Spleen (tissue), 13 donors: ENCODE data around the gene SOS1. TPM values are rescaled to one million over a fixed set of nuclear protein-coding genes. Genes with fewer than 3 reads are reported as not detected.

ENCODE experiments used
- DNase-seq: peaks from one replicate; pipeline ENCODE4 v3.0.0-alpha.2; 2020
- H3K27ac ChIP-seq, 8 donors: fragments of 200-600 bp; sonication (generic) in 7 of 8; 1 replicate in 4 of 8; 2 replicates in 4 of 8; pipeline versions ENCODE4 v1.5.0 to v1.8.0; 2016 to 2021; ENCODE audit warnings: inconsistent platforms in 4 of 8, mild to moderate bottlenecking in 4 of 8, moderate library complexity in 1 of 8
- H3K27me3 ChIP-seq, 7 donors: fragments of 200-600 bp; sonication (generic) in 6 of 7; replicated peaks in 1 of 7; 1 replicate in 4 of 7; 2 replicates in 3 of 7; pipeline versions ENCODE4 v1.5.0 to v1.8.0; 2016 to 2021; ENCODE audit warnings: inconsistent platforms in 3 of 7, mild to moderate bottlenecking in 1 of 7
- H3K36me3 ChIP-seq, 6 donors: fragments of 200-600 bp; sonication (generic) in 5 of 6; 1 replicate in 4 of 6; 2 replicates in 2 of 6; pipeline versions ENCODE4 v1.5.0 to v1.8.0; 2016 to 2021; ENCODE audit warnings: inconsistent platforms in 2 of 6
- H3K4me1 ChIP-seq, 6 donors: fragments of 200-600 bp; sonication (generic) in 5 of 6; 1 replicate in 3 of 6; 2 replicates in 3 of 6; pipeline versions ENCODE4 v1.5.0 to v1.8.0; 2016 to 2021; ENCODE audit warnings: inconsistent platforms in 3 of 6
- H3K4me3 ChIP-seq, 8 donors: fragments of 200-600 bp; sonication (generic) in 7 of 8; 1 replicate in 4 of 8; 2 replicates in 4 of 8; pipeline versions ENCODE4 v1.5.0 to v1.8.0; 2016 to 2021; ENCODE audit warnings: inconsistent platforms in 4 of 8, mild to moderate bottlenecking in 4 of 8, moderate library complexity in 2 of 8
- H3K9me3 ChIP-seq, 8 donors: fragments of 200-600 bp; sonication (generic) in 7 of 8; 1 replicate in 4 of 8; 2 replicates in 4 of 8; pipeline versions ENCODE4 v1.5.0 to v1.8.0; 2016 to 2021; ENCODE audit warnings: inconsistent platforms in 4 of 8
- CTCF ChIP-seq, 11 experiments: fragments of 200-600 bp in 7 of 11; fragments of 450-650 bp in 4 of 11; sonication (generic) in 4 of 11; IDR thresholded peaks in 8 of 11; conservative IDR thresholded peaks in 3 of 11; 1 replicate in 7 of 11; 2 replicates in 4 of 11; pipeline versions ENCODE4 v1.4.0 to v1.8.0; 2016 to 2021; ENCODE audit warnings: antibody characterized with exemption in 11 of 11, inconsistent platforms in 4 of 11, mild to moderate bottlenecking in 1 of 11
- POLR2A ChIP-seq, 3 donors: fragments of 450-650 bp; IDR thresholded peaks; one replicate each; pipeline ENCODE4 v1.5.1; 2017; ENCODE audit warnings: antibody characterized with exemption in 3 of 3, mild to moderate bottlenecking in 1 of 3
- POLR2AphosphoS5 ChIP-seq, 3 donors: sonication (generic); formaldehyde crosslinking; IDR thresholded peaks; one replicate each; pipeline ENCODE4 v1.5.1; 2017; ENCODE audit warnings: antibody characterized with exemption in 3 of 3
- WGBS, 5 donors: extraction: QIAGEN DNeasy Blood & Tissue Kit in 3 of 5; methylation state at CpG; one replicate each; pipeline versions ENCODE4 v1.1.5 to v1.1.7; 2013 to 2018; 5-methylcytosine and 5-hydroxymethylcytosine counted together
- intact Hi-C: fragments of 100-400 bp; cut with DNase I; formaldehyde crosslinking; loops from one replicate; pipeline ENCODE4 v1.15.0; 2023; ENCODE audit warnings: low total_unique reads
- long read RNA-seq, 2 donors: transcript quantifications; one replicate each; lab custom pipeline, GENCODE V29; 2026
- polyA plus RNA-seq, 3 donors: library from polyadenylated mRNA; stranded (reverse); fragments of 200-250 nt; gene quantifications; one replicate each; pipeline ENCODE4 v1.2.1, GENCODE V29; 2013
- total RNA-seq, 7 donors: library from RNA; depleted of rRNA in 3 of 7; stranded (reverse); fragments of >200 nt in 3 of 7; fragmentation: NEBNext Ultra II Directional in 4 of 7; extraction: Animal tissue kit (Norgen Biotek cat#: 25700) in 4 of 7; gene quantifications; one replicate each; pipeline versions ENCODE4 v1.1.0 to v1.2.1, GENCODE V29; 2016 to 2021
- donor health status: healthy with polysubstance abuse.
- donor health status: DM: no; HTN: no; CAD: no; lungs with moderate emphysema.
- donor health status: DM: no; HTN: no; CAD: no.
- donor health status: Bipolar disorder and iron deficiency.
- donor health status: healthy.
- donor health status: DM: no; HTN: no; CAD: no.
- donor health status: DM: yes; HTN: yes; CAD: no.

The SOS1 gene
- total RNA-seq (10 to 100 TPM; 38.4 to 85.8 (median 49.1) TPM), polyA plus RNA-seq (1 to 10 TPM; 5.9 to 7.0 (median 6.7) TPM)
- long read RNA-seq, donor 1, full-length matches to known transcripts = 2 of 2 reads
- long read RNA-seq, donor 1, partial matches to known transcripts = 0 of 2 reads
- long read RNA-seq, donor 1, other reads (novel, unspliced or antisense) = 0 of 2 reads
- long read RNA-seq, donor 2 = 0 reads

GRCh38 chr2:39120771-39121522 is at the start of gene SOS1:
Gene SOS1 (minus strand): TSS chr2:39121051. CDS start chr2:39120422, 629 bp downstream.
- DNase-seq = peak; percentile 99
- Histone ChIP-seq H3K27ac (peak within 1 kb of the TSS; percentile 94 to 98 (median 97)), H3K4me3 (peak within 1 kb of the TSS; percentile 66 to 91 (median 80)), H3K27me3 (no peaks in the 10 kb centered on the region), H3K9me3 (no peaks in the 10 kb centered on the region), H3K36me3 (peaks cover 0 to 5% (median 0%) of the 10 kb centered on the region in 6 donors), H3K4me1 (peaks cover 32 to 86% (median 64%) of the 10 kb centered on the region in 6 donors)
- intact Hi-C loops = no loop called here
- 0 to 2% (median 1%) methylated on average over 35 to 60 of the region's 60 CpGs for WGBS, 5 donors
- TF ChIP-seq CTCF (IDR thresholded peaks at IDR 0.05 in 8 of 11, conservative IDR thresholded peaks at IDR 0.05 in 3 of 11) (no peak), POLR2AphosphoS5 (IDR thresholded peaks at IDR 0.05) (peak; percentile 93 to 97 (median 94)), POLR2A (IDR thresholded peaks at IDR 0.05) (peak in 2 of 3 donors; percentile 28 to 81)

GRCh38 chr2:39164089-39164488 is 43.2 kb upstream of the SOS1 start:
- 70 to 91% (median 86%) methylated on average over 4 of the region's 4 CpGs for WGBS, 5 donors
- intact Hi-C loops = no loop called here
- no peaks in the 10 kb centered on the region for H3K4me1 ChIP-seq
- H3K4me3 ChIP-seq = no peak overlapping the region
- H3K27me3 ChIP-seq = no peaks in the 10 kb centered on the region
- no peak overlapping the region for H3K27ac ChIP-seq
- H3K9me3 ChIP-seq = no peaks in the 10 kb centered on the region
- no peak for DNase-seq
- H3K36me3 ChIP-seq = no peaks in the 10 kb centered on the region
- TF ChIP-seq POLR2AphosphoS5 (IDR thresholded peaks at IDR 0.05) (no peak), POLR2A (IDR thresholded peaks at IDR 0.05) (no peak), CTCF (IDR thresholded peaks at IDR 0.05 in 8 of 11, conservative IDR thresholded peaks at IDR 0.05 in 3 of 11) (no peak)

- no peaks in the 10 kb centered on the region for H3K27me3 ChIP-seq
- H3K9me3 ChIP-seq = no peaks in the 10 kb centered on the region
- TF ChIP-seq POLR2A (IDR thresholded peaks at IDR 0.05) (no peak), CTCF (IDR thresholded peaks at IDR 0.05 in 8 of 11, conservative IDR thresholded peaks at IDR 0.05 in 3 of 11) (no peak), POLR2AphosphoS5 (IDR thresholded peaks at IDR 0.05) (no peak)
- 78 to 90% (median 81%) methylated on average over 3 of the region's 3 CpGs for WGBS, 5 donors
- no peak overlapping the region for H3K27ac ChIP-seq
- H3K4me3 ChIP-seq = no peak overlapping the region
- intact Hi-C loops = no loop called here
- H3K4me1 ChIP-seq = no peaks in the 10 kb centered on the region
- no peak for DNase-seq
- H3K36me3 ChIP-seq = no peaks in the 10 kb centered on the region
These were observed 40.1 kb upstream of the SOS1 start for GRCh38 chr2:39160982-39161381.

GRCh38 chr2:39159283-39159682 is 38.4 kb upstream of the SOS1 start:
- no peak overlapping the region for H3K27ac ChIP-seq
- TF ChIP-seq POLR2AphosphoS5 (IDR thresholded peaks at IDR 0.05) (no peak), CTCF (IDR thresholded peaks at IDR 0.05 in 8 of 11, conservative IDR thresholded peaks at IDR 0.05 in 3 of 11) (no peak), POLR2A (IDR thresholded peaks at IDR 0.05) (no peak)
- H3K4me1 ChIP-seq = no peaks in the 10 kb centered on the region
- no peak for DNase-seq
- WGBS, 5 donors = 87 to 98% (median 94%) methylated on average over 2 of the region's 2 CpGs
- no peaks in the 10 kb centered on the region for H3K27me3 ChIP-seq
- H3K36me3 ChIP-seq = no peaks in the 10 kb centered on the region
- intact Hi-C loops = no loop called here
- H3K4me3 ChIP-seq = no peak overlapping the region
- no peaks in the 10 kb centered on the region for H3K9me3 ChIP-seq
